Peyer's patch (tissue), 4 donors: Measurements from ENCODE around the gene MBTPS2.

ENCODE experiments used
- CTCF ChIP-seq, 6 experiments: fragments of 450-650 bp in 4 of 6; fragments of 200-600 bp in 2 of 6; sonication (generic) in 1 of 6; IDR thresholded peaks; one replicate each; pipeline ENCODE4 v1.5.1; 2017 to 2019; ENCODE audit warnings: antibody characterized with exemption in 6 of 6, mild to moderate bottlenecking in 3 of 6, moderate library complexity in 1 of 6
- POLR2A ChIP-seq, 2 donors: fragments of 450-650 bp; IDR thresholded peaks; one replicate each; pipeline ENCODE4 v1.5.1; 2017; ENCODE audit warnings: antibody characterized with exemption in 2 of 2, mild to moderate bottlenecking in 2 of 2, moderate library complexity in 2 of 2

GRCh38 chrX:21905953-21906352 is 66.5 kb downstream of the MBTPS2 start:
- TF ChIP-seq CTCF (IDR thresholded peaks at IDR 0.05) (no peak), POLR2A (IDR thresholded peaks at IDR 0.05) (no peak)
